Measurements from ENCODE around the gene SLC2A4RG. TPM values are rescaled to one million over a fixed set of nuclear protein-coding genes. Genes with fewer than 3 reads are reported as not detected.

Gene SLC2A4RG
- total RNA-seq, 1 donor from 2014 or later = 65.6 TPM

DNA sequence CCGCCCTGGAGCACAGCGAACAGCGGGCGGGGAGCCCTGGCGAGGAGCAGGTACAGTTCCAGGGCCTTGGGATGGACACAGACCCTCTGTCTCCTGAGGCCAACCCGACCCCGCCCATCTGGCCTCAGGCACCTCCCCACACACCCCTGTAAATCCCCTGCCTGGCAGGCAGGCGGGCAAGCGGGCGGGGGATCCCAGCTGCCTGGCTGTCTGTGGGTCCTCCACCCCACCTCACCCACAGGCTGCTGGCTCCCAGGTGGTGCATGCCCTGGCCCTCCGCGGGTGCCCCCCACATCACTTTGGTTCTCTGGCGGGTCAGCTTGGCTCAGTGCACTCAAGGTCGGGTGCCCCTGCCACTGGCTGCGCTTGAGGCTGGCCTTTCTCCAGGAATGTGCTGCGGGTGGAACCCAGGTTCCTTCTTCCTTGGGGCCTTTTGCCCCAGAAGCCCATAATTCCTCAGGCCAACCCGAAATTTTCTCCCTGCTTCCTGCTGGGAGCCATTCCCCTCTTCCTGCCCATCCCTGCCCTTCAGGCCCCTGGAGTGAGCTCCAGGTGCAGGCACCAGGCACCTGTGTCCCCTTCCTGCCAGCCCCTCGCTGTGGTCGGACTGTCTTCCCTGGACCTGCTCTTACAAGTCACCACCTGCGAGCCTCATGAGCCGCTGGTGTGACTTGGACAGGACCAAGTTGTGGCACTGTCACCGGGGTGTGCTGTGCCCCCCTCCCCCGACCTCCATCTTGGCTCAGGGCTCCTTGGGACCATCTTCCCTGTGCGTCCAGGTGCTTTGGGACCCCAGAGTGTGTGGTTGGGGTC, 48.5 kb upstream of the SLC2A4RG start:
- Mint-ChIP-seq H3K36me3 (ENCODE audit: low read depth, unreplicated experiment) (peaks cover 3% of the 10 kb centered on the region), H3K27me3 (ENCODE audit: low read depth, unreplicated experiment) (no peaks in the 10 kb centered on the region), H3K9me3 (ENCODE audit: unreplicated experiment) (no peaks in the 10 kb centered on the region), H3K4me1 (ENCODE audit: low read depth, unreplicated experiment) (peaks cover 2% of the 10 kb centered on the region), H3K4me3 (ENCODE audit: unreplicated experiment) (peak overlapping the region; percentile 40), H3K27ac (ENCODE audit: unreplicated experiment) (no peak overlapping the region)
- Histone ChIP-seq H2AFZ (ENCODE audit: low read depth, low read length) (no peak overlapping the region), H3K36me3 (ENCODE audit: insufficient read depth, low read length) (no peaks in the 10 kb centered on the region), H3K9ac (ENCODE audit: low read length) (no peak overlapping the region), H3K4me1 (ENCODE audit: insufficient read depth, low read length) (peaks cover 16% of the 10 kb centered on the region), H3K27me3 (ENCODE audit: insufficient read depth, low read length) (no peaks in the 10 kb centered on the region), H3K4me3 (ENCODE audit: insufficient read depth, low read depth, low read length) (no peak overlapping the region), H4K20me1 (ENCODE audit: insufficient read depth, low read length) (no peaks in the 10 kb centered on the region), H3K9me3 (ENCODE audit: insufficient read depth, low read depth, low read length) (no peaks in the 10 kb centered on the region), H3K79me2 (ENCODE audit: insufficient read depth, low read length) (no peaks in the 10 kb centered on the region), H3K27ac (ENCODE audit: low read depth, low read length) (no peak overlapping the region), H3K4me2 (ENCODE audit: low read length) (no peak overlapping the region)
- TF ChIP-seq EZH2 (IDR thresholded peaks at IDR 0.05; ENCODE audit: insufficient read depth, low read length) = no peak
- TF ChIP-seq, protein P1, sequence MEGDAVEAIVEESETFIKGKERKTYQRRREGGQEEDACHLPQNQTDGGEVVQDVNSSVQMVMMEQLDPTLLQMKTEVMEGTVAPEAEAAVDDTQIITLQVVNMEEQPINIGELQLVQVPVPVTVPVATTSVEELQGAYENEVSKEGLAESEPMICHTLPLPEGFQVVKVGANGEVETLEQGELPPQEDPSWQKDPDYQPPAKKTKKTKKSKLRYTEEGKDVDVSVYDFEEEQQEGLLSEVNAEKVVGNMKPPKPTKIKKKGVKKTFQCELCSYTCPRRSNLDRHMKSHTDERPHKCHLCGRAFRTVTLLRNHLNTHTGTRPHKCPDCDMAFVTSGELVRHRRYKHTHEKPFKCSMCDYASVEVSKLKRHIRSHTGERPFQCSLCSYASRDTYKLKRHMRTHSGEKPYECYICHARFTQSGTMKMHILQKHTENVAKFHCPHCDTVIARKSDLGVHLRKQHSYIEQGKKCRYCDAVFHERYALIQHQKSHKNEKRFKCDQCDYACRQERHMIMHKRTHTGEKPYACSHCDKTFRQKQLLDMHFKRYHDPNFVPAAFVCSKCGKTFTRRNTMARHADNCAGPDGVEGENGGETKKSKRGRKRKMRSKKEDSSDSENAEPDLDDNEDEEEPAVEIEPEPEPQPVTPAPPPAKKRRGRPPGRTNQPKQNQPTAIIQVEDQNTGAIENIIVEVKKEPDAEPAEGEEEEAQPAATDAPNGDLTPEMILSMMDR (IDR thresholded peaks at IDR 0.05; ENCODE audit: insufficient read depth, low read depth, low read length) = no peak
- no peak for FAIRE-seq
- no peak for DNase-seq (ENCODE audit: low read depth)

- Mint-ChIP-seq H3K36me3 (ENCODE audit: low read depth, unreplicated experiment) (peaks cover 3% of the 10 kb centered on the region), H3K4me1 (ENCODE audit: low read depth, unreplicated experiment) (peaks cover under 1% of the 10 kb centered on the region), H3K27me3 (ENCODE audit: low read depth, unreplicated experiment) (no peaks in the 10 kb centered on the region), H3K4me3 (ENCODE audit: unreplicated experiment) (no peak overlapping the region), H3K27ac (ENCODE audit: unreplicated experiment) (no peak overlapping the region), H3K9me3 (ENCODE audit: unreplicated experiment) (no peaks in the 10 kb centered on the region)
- Histone ChIP-seq H3K4me3 (ENCODE audit: insufficient read depth, low read depth, low read length) (no peak overlapping the region), H3K4me1 (ENCODE audit: insufficient read depth, low read length) (peaks cover 13% of the 10 kb centered on the region), H3K79me2 (ENCODE audit: insufficient read depth, low read length) (no peaks in the 10 kb centered on the region), H3K9me3 (ENCODE audit: insufficient read depth, low read depth, low read length) (no peaks in the 10 kb centered on the region), H3K27ac (ENCODE audit: low read depth, low read length) (no peak overlapping the region), H2AFZ (ENCODE audit: low read depth, low read length) (no peak overlapping the region), H3K27me3 (ENCODE audit: insufficient read depth, low read length) (no peaks in the 10 kb centered on the region), H3K36me3 (ENCODE audit: insufficient read depth, low read length) (no peaks in the 10 kb centered on the region), H4K20me1 (ENCODE audit: insufficient read depth, low read length) (no peaks in the 10 kb centered on the region), H3K9ac (ENCODE audit: low read length) (no peak overlapping the region), H3K4me2 (ENCODE audit: low read length) (no peak overlapping the region)
- FAIRE-seq = no peak
- TF ChIP-seq, protein P1 (IDR thresholded peaks at IDR 0.05; ENCODE audit: insufficient read depth, low read depth, low read length) = no peak
- no peak for TF ChIP-seq EZH2 (IDR thresholded peaks at IDR 0.05; ENCODE audit: insufficient read depth, low read length)
- no peak for DNase-seq (ENCODE audit: low read depth)
Observed at GRCh38 chr20:63691711-63692435, 47.7 kb upstream of the SLC2A4RG start.
